ENCODE measurements around the gene TMEM87B. TPM values are rescaled to one million over a fixed set of nuclear protein-coding genes. Genes with fewer than 3 reads are reported as not detected.

TMEM87B gene
- total RNA-seq, 2 experiments from 2014 or later: 13.9 to 22.8 TPM

- Histone ChIP-seq H3K4me1 (ENCODE audit: insufficient read depth, low read length, poor library complexity, severe bottlenecking) (no peaks in the 10 kb centered on the region), H3K4me3 (ENCODE audit: low read depth, low read length, poor library complexity, severe bottlenecking) (no peak overlapping the region), H3K9me2 (ENCODE audit: insufficient read depth, low read length) (no peaks in the 10 kb centered on the region), H3K27ac (ENCODE audit: low read depth, low read length, poor library complexity, severe bottlenecking) (no peak overlapping the region), H3K79me2 (ENCODE audit: insufficient read depth, low read depth, low read length) (no peaks in the 10 kb centered on the region), H4K20me1 (ENCODE audit: insufficient read depth, low read length) (no peaks in the 10 kb centered on the region), H3K36me3 (ENCODE audit: insufficient read depth, low read length) (no peaks in the 10 kb centered on the region), H3K9me3 (ENCODE audit: low read length) (0 out of 2 replicates have a peak, but pooled peaks cover 6% of the 10 kb centered on the region), H3K4me2 (ENCODE audit: low read length) (no peak overlapping the region), H2AFZ (ENCODE audit: low read length) (no peak overlapping the region)
- no TSS peak for BruUV-seq (replicated peaks)
- CTCF ChIA-PET (ENCODE audit: unreplicated experiment): no interaction called here
- intact Hi-C loops (cut with micrococcal nuclease; ENCODE audit: unreplicated experiment): no loop called here
- TF ChIP-seq EZH2phosphoT487 (IDR thresholded peaks at IDR 0.05; ENCODE audit: borderline replicate concordance, low read depth, low read length) (no peak), CTCF (conservative IDR thresholded peaks at IDR 0.05; ENCODE audit: low read length) (no peak; the same call in 1 of the 2 replicates)
- DNase-seq (ENCODE audit: low spot score): no peak
- POLR2A ChIA-PET: interaction anchor here (0.7 to 0.8 kb wide), 2 partner anchors 32 to 694 kb away, joined by 4 read pairs; no protein-coding TSS in a partner anchor
Measured at GRCh38 chr2:112032689-112033465, 22.2 kb upstream of the TMEM87B start.

GRCh38 chr2:112033600-112033999 lies 21.5 kb upstream of the TMEM87B start:
- Histone ChIP-seq H3K4me3 (ENCODE audit: low read depth, low read length, poor library complexity, severe bottlenecking) (no peak overlapping the region), H3K4me2 (ENCODE audit: low read length) (no peak overlapping the region), H3K9me3 (ENCODE audit: low read length) (0 out of 2 replicates have a peak, but pooled peaks cover 6% of the 10 kb centered on the region), H3K27ac (ENCODE audit: low read depth, low read length, poor library complexity, severe bottlenecking) (no peak overlapping the region), H3K9me2 (ENCODE audit: insufficient read depth, low read length) (no peaks in the 10 kb centered on the region), H4K20me1 (ENCODE audit: insufficient read depth, low read length) (no peaks in the 10 kb centered on the region), H3K36me3 (ENCODE audit: insufficient read depth, low read length) (no peaks in the 10 kb centered on the region), H3K4me1 (ENCODE audit: insufficient read depth, low read length, poor library complexity, severe bottlenecking) (no peaks in the 10 kb centered on the region), H2AFZ (ENCODE audit: low read length) (no peak overlapping the region), H3K79me2 (ENCODE audit: insufficient read depth, low read depth, low read length) (no peaks in the 10 kb centered on the region)
- ChIA-PET CTCF (ENCODE audit: unreplicated experiment) (no interaction called here), POLR2A (no interaction called here)
- TF ChIP-seq EZH2phosphoT487 (IDR thresholded peaks at IDR 0.05; ENCODE audit: borderline replicate concordance, low read depth, low read length): no peak
- no peak for TF ChIP-seq CTCF (conservative IDR thresholded peaks at IDR 0.05; ENCODE audit: low read length)
- no TSS peak for BruUV-seq (replicated peaks)
- intact Hi-C loops (cut with micrococcal nuclease; ENCODE audit: unreplicated experiment): no loop called here
- DNase-seq (ENCODE audit: low spot score): no peak

GRCh38 chr2:112034924-112035323 lies 20.1 kb upstream of the TMEM87B start:
- 0 out of 2 replicates have a peak, but pooled peaks cover 6% of the 10 kb centered on the region for H3K9me3 ChIP-seq (ENCODE audit: low read length)
- H3K4me1 ChIP-seq (ENCODE audit: insufficient read depth, low read length, poor library complexity, severe bottlenecking): no peaks in the 10 kb centered on the region
- no peaks in the 10 kb centered on the region for H3K79me2 ChIP-seq (ENCODE audit: insufficient read depth, low read depth, low read length)
- DNase-seq (ENCODE audit: low spot score): no peak
- intact Hi-C loops (cut with micrococcal nuclease; ENCODE audit: unreplicated experiment): no loop called here
- no peaks in the 10 kb centered on the region for H4K20me1 ChIP-seq (ENCODE audit: insufficient read depth, low read length)
- no peak overlapping the region for H3K4me3 ChIP-seq (ENCODE audit: low read depth, low read length, poor library complexity, severe bottlenecking)
- H3K27ac ChIP-seq (ENCODE audit: low read depth, low read length, poor library complexity, severe bottlenecking): no peak overlapping the region
- CTCF ChIA-PET (ENCODE audit: unreplicated experiment): no interaction called here
- H3K36me3 ChIP-seq (ENCODE audit: insufficient read depth, low read length): no peaks in the 10 kb centered on the region
- H3K4me2 ChIP-seq (ENCODE audit: low read length): no peak overlapping the region
- POLR2A ChIA-PET: no interaction called here
- BruUV-seq (replicated peaks): no TSS peak
- H3K9me2 ChIP-seq (ENCODE audit: insufficient read depth, low read length): no peaks in the 10 kb centered on the region
- H2AFZ ChIP-seq (ENCODE audit: low read length): no peak overlapping the region
- TF ChIP-seq EZH2phosphoT487 (IDR thresholded peaks at IDR 0.05; ENCODE audit: borderline replicate concordance, low read depth, low read length): no peak
- TF ChIP-seq CTCF (conservative IDR thresholded peaks at IDR 0.05; ENCODE audit: low read length): no peak

All from OCI-LY7 (cell line).